ENCODE results near the gene QSER1.
A peak's percentile ranks its signal among the peaks of the same experiment; 100 is the strongest.

Gene QSER1
- long read RNA-seq, partial matches to known transcripts: 0 of 3 reads
- long read RNA-seq, other reads (novel, unspliced or antisense): 3 of 3 reads

GRCh38 chr11:32892355-32893092, at the start of gene QSER1:
TSS of gene QSER1 (plus strand) at chr11:32892811. CDS start at chr11:32893126, 315 bp downstream.
- no peaks in the 10 kb centered on the region for H3K27me3 ChIP-seq (ENCODE audit: insufficient read depth, poor library complexity, severe bottlenecking)
- peak within 1 kb of the TSS; percentile 95 for H3K27ac ChIP-seq (replicated peaks)
- peak within 1 kb of the TSS; percentile 92 for H3K4me3 ChIP-seq (replicated peaks; ENCODE audit: insufficient read depth, low read length)
- DNase-seq (ENCODE audit: low read depth in 1 of 2, low spot score in 1 of 2): peak; percentile 52 to 63
- TF ChIP-seq GABPA (IDR thresholded peaks at IDR 0.05; ENCODE audit: low read depth) (no peak), POLR2AphosphoS5 (IDR thresholded peaks at IDR 0.05; ENCODE audit: low read depth) (peak; percentile 62; the same call in 1 of the 2 replicates)
- TF ChIP-seq, protein P1, sequence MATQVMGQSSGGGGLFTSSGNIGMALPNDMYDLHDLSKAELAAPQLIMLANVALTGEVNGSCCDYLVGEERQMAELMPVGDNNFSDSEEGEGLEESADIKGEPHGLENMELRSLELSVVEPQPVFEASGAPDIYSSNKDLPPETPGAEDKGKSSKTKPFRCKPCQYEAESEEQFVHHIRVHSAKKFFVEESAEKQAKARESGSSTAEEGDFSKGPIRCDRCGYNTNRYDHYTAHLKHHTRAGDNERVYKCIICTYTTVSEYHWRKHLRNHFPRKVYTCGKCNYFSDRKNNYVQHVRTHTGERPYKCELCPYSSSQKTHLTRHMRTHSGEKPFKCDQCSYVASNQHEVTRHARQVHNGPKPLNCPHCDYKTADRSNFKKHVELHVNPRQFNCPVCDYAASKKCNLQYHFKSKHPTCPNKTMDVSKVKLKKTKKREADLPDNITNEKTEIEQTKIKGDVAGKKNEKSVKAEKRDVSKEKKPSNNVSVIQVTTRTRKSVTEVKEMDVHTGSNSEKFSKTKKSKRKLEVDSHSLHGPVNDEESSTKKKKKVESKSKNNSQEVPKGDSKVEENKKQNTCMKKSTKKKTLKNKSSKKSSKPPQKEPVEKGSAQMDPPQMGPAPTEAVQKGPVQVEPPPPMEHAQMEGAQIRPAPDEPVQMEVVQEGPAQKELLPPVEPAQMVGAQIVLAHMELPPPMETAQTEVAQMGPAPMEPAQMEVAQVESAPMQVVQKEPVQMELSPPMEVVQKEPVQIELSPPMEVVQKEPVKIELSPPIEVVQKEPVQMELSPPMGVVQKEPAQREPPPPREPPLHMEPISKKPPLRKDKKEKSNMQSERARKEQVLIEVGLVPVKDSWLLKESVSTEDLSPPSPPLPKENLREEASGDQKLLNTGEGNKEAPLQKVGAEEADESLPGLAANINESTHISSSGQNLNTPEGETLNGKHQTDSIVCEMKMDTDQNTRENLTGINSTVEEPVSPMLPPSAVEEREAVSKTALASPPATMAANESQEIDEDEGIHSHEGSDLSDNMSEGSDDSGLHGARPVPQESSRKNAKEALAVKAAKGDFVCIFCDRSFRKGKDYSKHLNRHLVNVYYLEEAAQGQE (IDR thresholded peaks at IDR 0.05; ENCODE audit: insufficient replicate concordance, low read depth): peak; percentile 78
- TF ChIP-seq, protein P2, sequence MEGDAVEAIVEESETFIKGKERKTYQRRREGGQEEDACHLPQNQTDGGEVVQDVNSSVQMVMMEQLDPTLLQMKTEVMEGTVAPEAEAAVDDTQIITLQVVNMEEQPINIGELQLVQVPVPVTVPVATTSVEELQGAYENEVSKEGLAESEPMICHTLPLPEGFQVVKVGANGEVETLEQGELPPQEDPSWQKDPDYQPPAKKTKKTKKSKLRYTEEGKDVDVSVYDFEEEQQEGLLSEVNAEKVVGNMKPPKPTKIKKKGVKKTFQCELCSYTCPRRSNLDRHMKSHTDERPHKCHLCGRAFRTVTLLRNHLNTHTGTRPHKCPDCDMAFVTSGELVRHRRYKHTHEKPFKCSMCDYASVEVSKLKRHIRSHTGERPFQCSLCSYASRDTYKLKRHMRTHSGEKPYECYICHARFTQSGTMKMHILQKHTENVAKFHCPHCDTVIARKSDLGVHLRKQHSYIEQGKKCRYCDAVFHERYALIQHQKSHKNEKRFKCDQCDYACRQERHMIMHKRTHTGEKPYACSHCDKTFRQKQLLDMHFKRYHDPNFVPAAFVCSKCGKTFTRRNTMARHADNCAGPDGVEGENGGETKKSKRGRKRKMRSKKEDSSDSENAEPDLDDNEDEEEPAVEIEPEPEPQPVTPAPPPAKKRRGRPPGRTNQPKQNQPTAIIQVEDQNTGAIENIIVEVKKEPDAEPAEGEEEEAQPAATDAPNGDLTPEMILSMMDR (IDR thresholded peaks at IDR 0.05; ENCODE audit: insufficient read depth, low read length): no peak

- TF ChIP-seq POLR2AphosphoS5 (IDR thresholded peaks at IDR 0.05; ENCODE audit: low read depth) (no peak), GABPA (IDR thresholded peaks at IDR 0.05; ENCODE audit: low read depth) (no peak), SPI1 (IDR thresholded peaks at IDR 0.05; ENCODE audit: borderline replicate concordance, low read depth) (no peak)
- TF ChIP-seq, protein P2 (IDR thresholded peaks at IDR 0.05; ENCODE audit: insufficient read depth, low read length): no peak
- TF ChIP-seq, protein P1 (IDR thresholded peaks at IDR 0.05; ENCODE audit: insufficient replicate concordance, low read depth): no peak
- Histone ChIP-seq H3K27me3 (ENCODE audit: insufficient read depth, poor library complexity, severe bottlenecking) (no peaks in the 10 kb centered on the region), H3K27ac (replicated peaks) (0 out of 2 replicates have a peak overlapping the region, but pooled peaks have one; percentile 28), H3K4me3 (replicated peaks; ENCODE audit: insufficient read depth, low read length) (no peak overlapping the region)
- DNase-seq (ENCODE audit: low read depth in 1 of 2, low spot score in 1 of 2): no peak
Measured at GRCh38 chr11:32843544-32843943, 49.1 kb upstream of the QSER1 start.

DNA sequence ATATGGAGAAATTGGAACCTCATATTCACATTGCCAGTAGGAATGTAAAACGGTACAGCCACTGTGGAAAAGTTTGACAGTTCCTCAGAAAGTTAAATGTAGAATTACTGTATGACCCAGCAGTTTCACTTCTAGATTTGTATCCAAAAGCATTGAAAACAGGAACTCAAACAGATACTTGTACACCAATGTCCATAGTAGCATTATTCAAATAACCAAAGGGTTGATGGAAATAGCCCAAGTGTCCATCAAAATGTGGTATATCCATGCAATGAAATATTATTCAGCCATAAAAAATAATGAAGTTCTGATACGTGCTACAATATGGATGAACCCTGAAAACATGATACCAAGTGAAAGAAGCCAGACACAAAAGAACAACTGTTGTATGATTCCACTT, 45.1 kb upstream of the QSER1 start:
- no peak for TF ChIP-seq GABPA (IDR thresholded peaks at IDR 0.05; ENCODE audit: low read depth)
- TF ChIP-seq SPI1 (IDR thresholded peaks at IDR 0.05; ENCODE audit: borderline replicate concordance, low read depth): peak; percentile 17; the same call in 1 of the 2 replicates
- no peak for DNase-seq (ENCODE audit: low read depth in 1 of 2, low spot score in 1 of 2)
- H3K27me3 ChIP-seq (ENCODE audit: insufficient read depth, poor library complexity, severe bottlenecking): no peaks in the 10 kb centered on the region
- no peak overlapping the region for H3K4me3 ChIP-seq (replicated peaks; ENCODE audit: insufficient read depth, low read length)
- H3K27ac ChIP-seq (replicated peaks): no peak overlapping the region

DNA sequence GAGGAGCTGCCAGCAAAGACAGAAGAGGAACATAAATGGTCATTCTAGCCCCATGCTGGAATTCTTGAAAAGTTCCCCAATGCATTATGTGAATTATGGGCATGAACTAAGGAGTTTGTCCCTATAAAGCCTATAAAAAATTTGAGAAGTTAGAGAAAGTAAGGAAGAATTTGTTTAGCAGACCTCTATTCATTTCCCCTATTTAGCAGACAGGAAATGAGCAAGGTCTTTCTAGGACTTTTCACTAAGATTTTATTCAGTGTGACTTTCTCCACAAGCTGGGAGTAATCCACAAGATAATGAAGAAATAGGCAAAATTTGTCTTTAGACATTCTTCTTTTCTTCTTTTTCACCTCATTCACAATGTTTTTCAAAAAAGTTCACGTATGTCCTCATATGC, 42.9 kb upstream of the QSER1 start:
- TF ChIP-seq, protein P1 (IDR thresholded peaks at IDR 0.05; ENCODE audit: insufficient replicate concordance, low read depth): no peak
- TF ChIP-seq SPI1 (IDR thresholded peaks at IDR 0.05; ENCODE audit: borderline replicate concordance, low read depth): peak; percentile 43; the same call in 1 of the 2 replicates
- no peak for DNase-seq (ENCODE audit: low read depth in 1 of 2, low spot score in 1 of 2)
- H3K27me3 ChIP-seq (ENCODE audit: insufficient read depth, poor library complexity, severe bottlenecking): no peaks in the 10 kb centered on the region
- H3K4me3 ChIP-seq (replicated peaks; ENCODE audit: insufficient read depth, low read length): no peak overlapping the region
- H3K27ac ChIP-seq (replicated peaks): peak overlapping the region; percentile 2; the same call in 1 of the 2 replicates

Measured in HL-60 (cell line).